HCT116 (cell line): ENCODE measurements around the gene ILDR1.

Source experiments
- CTCF ChIP-seq, 3 experiments: fragments of 200-600 bp in 1 of 3; sonication (generic) in 1 of 3; IDR thresholded peaks in 2 of 3; conservative IDR thresholded peaks in 1 of 3; 2 replicates each; pipeline ENCODE4 v1.5.1; 2012 to 2017; ENCODE audit warnings: low read depth in 2 of 3, low read length in 2 of 3, antibody characterized with exemption in 1 of 3, borderline replicate concordance in 1 of 3, control low read depth in 1 of 3, mild to moderate bottlenecking in 1 of 3, mixed read lengths in 1 of 3, mixed run types in 1 of 3, moderate library complexity in 1 of 3; ENCODE audit not compliant: insufficient read depth in 1 of 3
- MAX ChIP-seq: IDR thresholded peaks from 2 replicates; pipeline ENCODE4 v1.6.1; 2012
- POLR2A ChIP-seq: IDR thresholded peaks from 2 replicates; pipeline ENCODE4 v1.7.0; 2011; ENCODE audit warnings: borderline replicate concordance; ENCODE audit not compliant: insufficient read depth, insufficient read length; ENCODE audit errors: extremely low read depth
- ZNF274 ChIP-seq: fragments of 200-500 bp; sonication (Bioruptor generic); IDR thresholded peaks from 2 replicates; pipeline ENCODE4 v1.6.1; 2014; ENCODE audit warnings: mild to moderate bottlenecking, low read depth, low read length, inconsistent platforms

DNA sequence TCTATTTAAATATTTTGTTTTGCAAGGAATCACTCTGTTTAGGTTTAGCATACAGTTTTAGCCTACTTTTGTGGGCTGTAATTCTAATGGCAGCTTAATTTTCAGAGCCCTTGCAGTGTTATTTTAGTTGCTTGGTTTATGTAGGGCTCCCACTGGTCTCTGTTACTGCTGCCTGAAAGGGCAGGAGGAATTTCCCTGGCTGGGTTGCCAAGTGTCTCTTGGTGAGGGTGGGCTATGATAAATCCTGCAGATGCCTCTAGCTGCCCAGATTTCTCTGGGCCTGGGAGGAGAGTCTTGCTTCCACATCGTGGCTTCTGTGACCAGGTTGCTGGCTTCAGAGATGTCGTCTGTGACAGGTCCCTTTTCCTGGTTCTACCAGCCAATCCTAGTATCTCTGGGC is 36.2 kb downstream of the ILDR1 start:
- TF ChIP-seq MAX (no peak), ZNF274 (no peak), CTCF (IDR thresholded peaks at IDR 0.05 in 2 of 3, conservative IDR thresholded peaks at IDR 0.05 in 1 of 3; ENCODE audit: borderline replicate concordance in 1 of 3, insufficient read depth in 1 of 3, low read depth in 2 of 3, low read length in 2 of 3) (no peak), POLR2A (no peak)
